ENCODE data around the gene ICOS.

DNA sequence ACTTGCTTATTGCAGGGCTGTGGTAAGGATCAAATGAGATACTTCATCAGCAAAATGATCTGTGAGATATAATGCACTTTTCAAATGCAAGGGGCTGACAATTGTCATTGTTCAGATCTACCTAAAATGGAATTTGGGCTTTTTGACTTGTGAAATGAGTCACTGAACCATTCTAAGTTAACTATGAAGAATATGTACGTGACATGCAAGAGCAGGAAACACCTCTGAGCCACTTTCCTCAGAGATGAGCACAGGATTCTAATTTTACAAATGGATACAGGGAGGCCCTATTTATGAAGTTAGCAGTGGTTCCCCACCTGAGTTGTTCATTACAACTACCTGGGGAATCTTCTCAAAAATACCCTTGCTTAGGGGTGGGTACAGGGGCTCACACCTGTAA lies 42.3 kb upstream of the ICOS start:
- no peak for TF ChIP-seq SREBF2 (IDR thresholded peaks at IDR 0.05; ENCODE audit: low read length)
- TF ChIP-seq ZNF274 (IDR thresholded peaks at IDR 0.05; ENCODE audit: insufficient read depth, insufficient read length), result no peak
- TF ChIP-seq, protein P1, sequence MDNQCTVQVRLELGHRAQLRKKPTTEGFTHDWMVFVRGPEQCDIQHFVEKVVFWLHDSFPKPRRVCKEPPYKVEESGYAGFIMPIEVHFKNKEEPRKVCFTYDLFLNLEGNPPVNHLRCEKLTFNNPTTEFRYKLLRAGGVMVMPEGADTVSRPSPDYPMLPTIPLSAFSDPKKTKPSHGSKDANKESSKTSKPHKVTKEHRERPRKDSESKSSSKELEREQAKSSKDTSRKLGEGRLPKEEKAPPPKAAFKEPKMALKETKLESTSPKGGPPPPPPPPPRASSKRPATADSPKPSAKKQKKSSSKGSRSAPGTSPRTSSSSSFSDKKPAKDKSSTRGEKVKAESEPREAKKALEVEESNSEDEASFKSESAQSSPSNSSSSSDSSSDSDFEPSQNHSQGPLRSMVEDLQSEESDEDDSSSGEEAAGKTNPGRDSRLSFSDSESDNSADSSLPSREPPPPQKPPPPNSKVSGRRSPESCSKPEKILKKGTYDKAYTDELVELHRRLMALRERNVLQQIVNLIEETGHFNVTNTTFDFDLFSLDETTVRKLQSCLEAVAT (IDR thresholded peaks at IDR 0.05), result no peak

Data from GM12878 (cell line).